DND-41 (cell line): ENCODE data around the gene KIRREL3.

ENCODE experiments used
- ATAC-seq: fragments of 200-7000 bp; cut with Tn5 transposase; 3 replicates; pipeline ENCODE4 v1.9.1; 2021; ENCODE audit warnings: low read depth; ENCODE audit not compliant: insufficient read depth
- DNase-seq: peaks from one replicate; pipeline ENCODE4 v3.0.0-alpha.2; 2020
- H2AFZ ChIP-seq: 2 replicates; pipeline ENCODE4 v1.6.0; 2012; ENCODE audit warnings: low read depth, low read length
- H3K27ac ChIP-seq: 2 replicates; pipeline ENCODE4 v1.5.1; 2012; ENCODE audit warnings: low read length, inconsistent platforms
- H3K27me3 ChIP-seq: fragments of 200-600 bp; sonication (generic); 2 replicates; pipeline ENCODE4 v1.6.0; 2012; ENCODE audit warnings: low read length, mild to moderate bottlenecking, inconsistent platforms; ENCODE audit not compliant: insufficient read depth, poor library complexity
- H3K36me3 ChIP-seq: 2 replicates; pipeline ENCODE4 v1.5.1; 2012; ENCODE audit warnings: low read length, inconsistent platforms; ENCODE audit not compliant: insufficient read depth
- H3K4me1 ChIP-seq: 2 replicates; pipeline ENCODE4 v1.5.1; 2012; ENCODE audit warnings: mild to moderate bottlenecking, low read length; ENCODE audit not compliant: insufficient read depth
- H3K4me2 ChIP-seq: 2 replicates; pipeline ENCODE4 v1.6.0; 2012; ENCODE audit warnings: mild to moderate bottlenecking, moderate library complexity, low read length, inconsistent platforms; ENCODE audit not compliant: insufficient read depth
- H3K4me3 ChIP-seq, 2 experiments: fragments of 200-600 bp in 1 of 2; shearing (Covaris generic) in 1 of 2; 2 replicates each; pipeline ENCODE4 v1.5.1; 2012 to 2016; ENCODE audit warnings: inconsistent platforms in 2 of 2, low read length in 2 of 2, mild to moderate bottlenecking in 2 of 2, low read depth in 1 of 2, moderate library complexity in 1 of 2
- H3K79me2 ChIP-seq: 2 replicates; pipeline ENCODE4 v1.6.0; 2012; ENCODE audit warnings: low read length, inconsistent platforms; ENCODE audit not compliant: insufficient read depth
- H3K9ac ChIP-seq: 2 replicates; pipeline ENCODE4 v1.6.0; 2012; ENCODE audit warnings: low read depth, mild to moderate bottlenecking, inconsistent platforms, low read length, moderate library complexity
- H3K9me3 ChIP-seq: 2 replicates; pipeline ENCODE4 v1.5.1; 2012; ENCODE audit warnings: low read length, moderate library complexity, mild to moderate bottlenecking, inconsistent platforms; ENCODE audit not compliant: insufficient read depth, severe bottlenecking
- H4K20me1 ChIP-seq: 2 replicates; pipeline ENCODE4 v1.6.0; 2012; ENCODE audit warnings: low read length; ENCODE audit not compliant: insufficient read depth
- CTCF ChIP-seq: IDR thresholded peaks from 2 replicates; pipeline ENCODE4 v1.5.1; 2012; ENCODE audit warnings: borderline replicate concordance, low read length, moderate library complexity, mild to moderate bottlenecking; ENCODE audit not compliant: poor library complexity, severe bottlenecking; ENCODE audit errors: extremely low read depth
- EZH2 ChIP-seq: IDR thresholded peaks from 3 replicates; pipeline ENCODE4 v1.6.1; 2012; ENCODE audit warnings: borderline replicate concordance, low read depth, mild to moderate bottlenecking, moderate library complexity, low read length, inconsistent platforms; ENCODE audit not compliant: severe bottlenecking

KIRREL3 gene

GRCh38 chr11:126567419-126567818 is 433.2 kb downstream of the KIRREL3 start:
- DNase-seq, result no peak
- Histone ChIP-seq H3K9me3 (no peaks in the 10 kb centered on the region), H3K27ac (no peak overlapping the region), H4K20me1 (peaks cover 2% of the 10 kb centered on the region; the same call in 1 of the 2 replicates), H2AFZ (no peak overlapping the region), H3K9ac (no peak overlapping the region), H3K36me3 (no peaks in the 10 kb centered on the region), H3K4me3 (no peak overlapping the region), H3K79me2 (no peaks in the 10 kb centered on the region), H3K4me1 (no peaks in the 10 kb centered on the region), H3K4me2 (no peak overlapping the region), H3K27me3 (peaks cover 7% of the 10 kb centered on the region)
- TF ChIP-seq EZH2, result no peak
- no peak for TF ChIP-seq CTCF
- no peak for ATAC-seq

GRCh38 chr11:126564566-126564965 is 436.0 kb downstream of the KIRREL3 start:
- Histone ChIP-seq H3K27me3 (no peaks in the 10 kb centered on the region), H3K4me1 (no peaks in the 10 kb centered on the region), H3K4me3 (no peak overlapping the region), H3K27ac (no peak overlapping the region), H3K79me2 (no peaks in the 10 kb centered on the region), H4K20me1 (peaks cover 8% of the 10 kb centered on the region), H2AFZ (no peak overlapping the region), H3K36me3 (no peaks in the 10 kb centered on the region), H3K4me2 (no peak overlapping the region), H3K9me3 (no peaks in the 10 kb centered on the region), H3K9ac (no peak overlapping the region)
- no peak for TF ChIP-seq EZH2
- no peak for TF ChIP-seq CTCF
- ATAC-seq (no peak), DNase-seq (no peak)

- TF ChIP-seq CTCF (no peak), EZH2 (no peak)
- peak; percentile 73 for DNase-seq
- peak; percentile 79 for ATAC-seq
These were observed 439.2 kb downstream of the KIRREL3 start for GRCh38 chr11:126561327-126561893.

More at GRCh38 chr11:126561327-126561893, 439.2 kb downstream of the KIRREL3 start:
- H3K9me3 ChIP-seq, result no peaks in the 10 kb centered on the region
- no peak overlapping the region for H3K9ac ChIP-seq
- no peak overlapping the region for H2AFZ ChIP-seq
- H3K27me3 ChIP-seq, result peaks cover 3% of the 10 kb centered on the region
- peaks cover 12% of the 10 kb centered on the region for H4K20me1 ChIP-seq
- H3K4me2 ChIP-seq, result no peak overlapping the region
- no peaks in the 10 kb centered on the region for H3K36me3 ChIP-seq
- H3K4me3 ChIP-seq, result no peak overlapping the region
- H3K4me1 ChIP-seq, result no peaks in the 10 kb centered on the region
- no peaks in the 10 kb centered on the region for H3K79me2 ChIP-seq
- no peak overlapping the region for H3K27ac ChIP-seq
